B cell (primary cell): ENCODE measurements around the gene RIPOR1. TPM values are rescaled to one million over a fixed set of nuclear protein-coding genes. Genes with fewer than 3 reads are reported as not detected.

ENCODE experiments used
- ATAC-seq: fragments of 200-7000 bp; cut with Tn5 transposase; one replicate; pipeline ENCODE4 v1.10.0; 2021; ENCODE audit warnings: low read depth, mild to moderate bottlenecking, moderate number of reproducible peaks, moderate library complexity
- CTCF ChIA-PET: fragments of 350-600 bp; sonication (Branson Sonifier 250); formaldehyde crosslinking; loops from one replicate; lab custom pipeline; 2021; ENCODE audit warnings: antibody characterized with exemption, inconsistent platforms; lab: Charles Lee
- POLR2A ChIA-PET: fragments of 350-600 bp; sonication (Branson Sonifier 250); formaldehyde crosslinking; loops from one replicate; lab custom pipeline; 2021; ENCODE audit warnings: antibody characterized with exemption; lab: Charles Lee
- DNase-seq: peaks from one replicate; pipeline ENCODE4 v3.0.0; 2013
- H2AFZ ChIP-seq: 2 replicates; pipeline ENCODE4 v1.6.1; 2012; ENCODE audit warnings: mild to moderate bottlenecking, low read depth, low read length; ENCODE audit not compliant: insufficient read depth, poor library complexity, severe bottlenecking
- H3K27ac ChIP-seq, 2 donors: 1 replicate in 1 of 2; 2 replicates in 1 of 2; pipeline ENCODE4 v1.5.1; 2012 to 2013; ENCODE audit warnings: low read length in 2 of 2, mild to moderate bottlenecking in 2 of 2, moderate library complexity in 1 of 2
- H3K27me3 ChIP-seq, 4 experiments: fragments of 200-600 bp in 1 of 4; sonication (generic) in 1 of 4; replicated peaks in 1 of 4; 1 replicate in 2 of 4; 2 replicates in 2 of 4; pipeline versions ENCODE4 v1.6.1 to v1.7.0; 2013 to 2016; ENCODE audit warnings: low read length in 3 of 4, mild to moderate bottlenecking in 2 of 4, mixed read lengths in 1 of 4, moderate library complexity in 1 of 4; ENCODE audit not compliant: insufficient read depth in 4 of 4, control insufficient read depth in 3 of 4; ENCODE audit errors: control extremely low read depth in 1 of 4
- H3K36me3 ChIP-seq, 2 experiments: replicated peaks in 1 of 2; 1 replicate in 1 of 2; 2 replicates in 1 of 2; pipeline versions ENCODE4 v1.6.1 to v1.7.1; 2013; ENCODE audit warnings: low read length in 1 of 2; ENCODE audit not compliant: insufficient read depth in 2 of 2, control insufficient read depth in 1 of 2; ENCODE audit errors: control extremely low read depth in 1 of 2, extremely low read depth in 1 of 2
- H3K4me1 ChIP-seq, 2 donors: fragments of 200-600 bp in 1 of 2; sonication (generic) in 1 of 2; 1 replicate in 1 of 2; 2 replicates in 1 of 2; pipeline versions ENCODE4 v1.5.1 to v1.6.1; 2013 to 2017; ENCODE audit warnings: low read length in 2 of 2; ENCODE audit not compliant: control insufficient read depth in 2 of 2, insufficient read depth in 2 of 2
- H3K4me2 ChIP-seq: replicated peaks from 2 replicates; pipeline ENCODE3; 2012; ENCODE audit warnings: mild to moderate bottlenecking, low read depth, low read length; ENCODE audit not compliant: poor library complexity, severe bottlenecking
- H3K4me3 ChIP-seq, 5 experiments: fragments of 200-600 bp in 1 of 5; sonication (generic) in 1 of 5; 1 replicate in 3 of 5; 2 replicates in 2 of 5; pipeline versions ENCODE4 v1.5.1 to v1.7.0; 2011 to 2016; ENCODE audit warnings: low read length in 4 of 5, mild to moderate bottlenecking in 4 of 5, low read depth in 2 of 5, control low read depth in 1 of 5, moderate library complexity in 1 of 5; ENCODE audit not compliant: insufficient read depth in 1 of 5; ENCODE audit errors: control extremely low read depth in 1 of 5, extremely low read depth in 1 of 5
- H3K79me2 ChIP-seq: fragments of 200-600 bp; sonication (generic); one replicate; pipeline ENCODE4 v1.6.0; 2016; ENCODE audit warnings: low read length; ENCODE audit not compliant: control insufficient read depth, insufficient read depth
- H3K9ac ChIP-seq: fragments of 200-600 bp; sonication (generic); 2 replicates; pipeline ENCODE4 v1.6.1; 2017; ENCODE audit warnings: mild to moderate bottlenecking, low read length, moderate library complexity
- H3K9me3 ChIP-seq, 3 donors: one replicate each; pipeline versions ENCODE4 v1.6.1 to v1.7.1; 2013; ENCODE audit warnings: low read length in 2 of 3; ENCODE audit not compliant: control insufficient read depth in 2 of 3, insufficient read depth in 1 of 3; ENCODE audit errors: control extremely low read depth in 1 of 3
- H4K20me1 ChIP-seq: 2 replicates; pipeline ENCODE4 v1.6.0; 2012; ENCODE audit warnings: mild to moderate bottlenecking, low read length; ENCODE audit not compliant: insufficient read depth, control insufficient read depth, poor library complexity, severe bottlenecking
- H3K27ac Mint-ChIP-seq: one replicate; pipeline ENCODE4 v1.8.0; 2021; ENCODE audit warnings: mixed read lengths
- H3K27me3 Mint-ChIP-seq: one replicate; pipeline ENCODE4 v1.8.0; 2021; ENCODE audit warnings: mixed read lengths
- H3K4me1 Mint-ChIP-seq: one replicate; pipeline ENCODE4 v1.8.0; 2021; ENCODE audit warnings: mixed read lengths
- H3K4me3 Mint-ChIP-seq: one replicate; pipeline ENCODE4 v1.8.0; 2021; ENCODE audit warnings: mixed read lengths
- H3K9me3 Mint-ChIP-seq: one replicate; pipeline ENCODE4 v1.8.0; 2022; ENCODE audit warnings: mixed read lengths; ENCODE audit not compliant: insufficient read depth
- EZH2 ChIP-seq: IDR thresholded peaks from 2 replicates; pipeline ENCODE4 v1.6.1; 2012; ENCODE audit warnings: borderline replicate concordance, low read depth, mild to moderate bottlenecking, moderate library complexity, low read length; ENCODE audit not compliant: insufficient read depth, poor library complexity, severe bottlenecking
- WGBS: methylation state at CpG from one replicate; pipeline ENCODE4 v1.1.5; 2013; ENCODE audit warnings: missing lambda C conversion rate; ENCODE audit not compliant: insufficient coverage; 5-methylcytosine and 5-hydroxymethylcytosine counted together
- intact Hi-C: fragments of 100-400 bp; cut with micrococcal nuclease; formaldehyde crosslinking; loops from one replicate; pipeline ENCODE4 v1.10.0; 2022
- polyA plus RNA-seq: library from polyadenylated mRNA; depleted of rRNA; stranded (reverse); fragments of >200 nt; gene quantifications from 2 replicates; pipeline ENCODE4 v1.2.3, GENCODE V29; 2012
- total RNA-seq, 2 donors: library from RNA; stranded (reverse); fragments of 120-200 nt in 1 of 2; gene quantifications; 1 replicate in 1 of 2; 2 replicates in 1 of 2; pipeline versions ENCODE4 v1.2.3 to v1.2.4, GENCODE V29; 2013 to 2022
- TF ChIP-seq, protein P1 (sequence below): fragments of 200-600 bp; IDR thresholded peaks from one replicate; pipeline ENCODE4 v1.8.0; 2022; ENCODE audit warnings: antibody characterized with exemption, mild to moderate bottlenecking

Gene RIPOR1
- total and polyA plus RNA-seq, 2 donors (not counting 1 experiment from before 2014, with no cell fraction given) = 124 to 363 TPM

DNA sequence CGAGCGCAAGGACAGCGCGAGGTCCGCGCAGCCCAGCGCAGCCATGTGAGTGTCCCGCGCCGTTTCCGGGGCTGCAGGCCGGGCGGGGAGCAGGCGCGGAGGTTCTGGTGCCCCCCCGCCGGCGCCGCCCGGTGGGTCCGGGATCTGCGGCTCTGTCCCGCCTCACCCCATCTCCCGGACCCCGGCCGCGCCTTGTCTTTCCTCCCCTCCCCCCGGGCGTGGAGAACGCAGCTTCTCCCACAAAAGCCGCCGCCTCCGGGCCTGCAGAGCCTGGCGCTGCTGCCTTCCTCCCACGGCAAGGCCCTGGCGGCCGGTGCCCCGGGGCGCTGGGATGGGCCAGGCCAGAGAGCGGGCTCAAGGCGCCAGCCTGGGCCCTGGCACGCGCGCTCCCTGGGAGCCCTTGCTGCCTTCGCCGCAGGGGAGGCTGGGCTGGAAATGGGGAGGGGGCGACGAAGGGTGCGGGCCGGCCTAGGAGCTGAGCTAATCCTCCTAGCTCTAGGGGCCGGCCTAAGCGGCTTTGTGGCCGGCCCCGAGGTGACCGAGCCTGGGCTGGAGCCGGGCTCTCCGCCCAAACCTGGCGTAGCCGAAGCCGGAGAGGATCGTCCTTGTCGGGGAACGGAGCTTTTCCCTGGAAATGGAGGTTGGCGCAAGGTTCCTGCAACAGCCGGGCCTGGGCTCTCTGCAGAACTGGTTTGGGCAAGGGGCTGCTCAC lies 397 bp downstream of the RIPOR1 start:
- Histone ChIP-seq H4K20me1 (peaks cover 21% of the 10 kb centered on the region), H3K27me3 (no peaks in the 10 kb centered on the region), H3K9me3 (no peaks in the 10 kb centered on the region), H3K4me1 (peaks cover 28 to 62% of the 10 kb centered on the region in 2 donors), H3K9ac (peak overlapping the region; percentile 89), H3K79me2 (peaks cover 70% of the 10 kb centered on the region), H3K4me2 (peak overlapping the region; percentile 96), H2AFZ (peak overlapping the region; percentile 45), H3K4me3 (peak overlapping the region; percentile 65 to 92 (median 84)), H3K36me3 (peaks cover 0 to 6% of the 10 kb centered on the region in 2 experiments), H3K27ac (peak overlapping the region; percentile 96 to 100)
- no peak for DNase-seq
- no peaks in the 10 kb centered on the region for H3K27me3 Mint-ChIP-seq
- ChIA-PET CTCF (interaction anchor here (0.6 to 12.8 kb wide), 11 partner anchors 8 to 116 kb away, joined by 3 to 178 read pairs (median 7); partner anchors contain the start of genes ATP6V0D1, CARMIL2 and CTCF), POLR2A (interaction anchor here (0.5 to 10.2 kb wide), 16 partner anchors 8 to 406 kb away, joined by 3 to 83 read pairs (median 6); partner anchors contain the start of genes ACD, ATP6V0D1, CARMIL2 and CTCF)
- TF ChIP-seq, protein P1, sequence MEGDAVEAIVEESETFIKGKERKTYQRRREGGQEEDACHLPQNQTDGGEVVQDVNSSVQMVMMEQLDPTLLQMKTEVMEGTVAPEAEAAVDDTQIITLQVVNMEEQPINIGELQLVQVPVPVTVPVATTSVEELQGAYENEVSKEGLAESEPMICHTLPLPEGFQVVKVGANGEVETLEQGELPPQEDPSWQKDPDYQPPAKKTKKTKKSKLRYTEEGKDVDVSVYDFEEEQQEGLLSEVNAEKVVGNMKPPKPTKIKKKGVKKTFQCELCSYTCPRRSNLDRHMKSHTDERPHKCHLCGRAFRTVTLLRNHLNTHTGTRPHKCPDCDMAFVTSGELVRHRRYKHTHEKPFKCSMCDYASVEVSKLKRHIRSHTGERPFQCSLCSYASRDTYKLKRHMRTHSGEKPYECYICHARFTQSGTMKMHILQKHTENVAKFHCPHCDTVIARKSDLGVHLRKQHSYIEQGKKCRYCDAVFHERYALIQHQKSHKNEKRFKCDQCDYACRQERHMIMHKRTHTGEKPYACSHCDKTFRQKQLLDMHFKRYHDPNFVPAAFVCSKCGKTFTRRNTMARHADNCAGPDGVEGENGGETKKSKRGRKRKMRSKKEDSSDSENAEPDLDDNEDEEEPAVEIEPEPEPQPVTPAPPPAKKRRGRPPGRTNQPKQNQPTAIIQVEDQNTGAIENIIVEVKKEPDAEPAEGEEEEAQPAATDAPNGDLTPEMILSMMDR = no peak
- no peak for TF ChIP-seq EZH2
- H3K4me1 Mint-ChIP-seq = peaks cover 61% of the 10 kb centered on the region
- peak overlapping the region; percentile 95 for H3K4me3 Mint-ChIP-seq
- under 1% methylated on average over 64 of the region's 65 CpGs for WGBS
- ATAC-seq = peak; percentile 7
- H3K27ac Mint-ChIP-seq = peak overlapping the region; percentile 98
- intact Hi-C loops = loop anchor here (1.0 to 10.0 kb wide), 3 partner anchors 8 to 276 kb away; partner anchors contain the start of genes RANBP10 and TSNAXIP1
- H3K9me3 Mint-ChIP-seq = no peaks in the 10 kb centered on the region
